SK-N-SH (cell line): Measurements from ENCODE around the gene CSNK1D. TPM values are rescaled to one million over a fixed set of nuclear protein-coding genes. Genes with fewer than 3 reads are reported as not detected.

Experiments
- CTCF ChIA-PET: fragments of 300-600, 350-600 bp; formaldehyde crosslinking; extraction: SDS; loops from one replicate; lab custom pipeline; 2021; lab: Yijun Ruan, JAX
- POLR2A ChIA-PET: fragments of 350-600 bp; sonication (Branson Sonifier 250); formaldehyde crosslinking; extraction: SDS; loops from one replicate; lab custom pipeline; 2020; ENCODE audit warnings: antibody characterized with exemption, inconsistent platforms; lab: Yijun Ruan, JAX
- DNase-seq: peaks from one replicate; pipeline ENCODE4 v3.0.0; 2012
- H2AFZ ChIP-seq: fragments of 200-600 bp; sonication (generic); 2 replicates; pipeline ENCODE4 v1.8.1; 2016; ENCODE audit warnings: antibody characterized with exemption, mild to moderate bottlenecking, low read depth
- H3F3A ChIP-seq: fragments of 200-600 bp; sonication (generic); replicated peaks from 2 replicates; pipeline ENCODE3; 2016; ENCODE audit warnings: antibody characterized with exemption, mild to moderate bottlenecking; ENCODE audit not compliant: insufficient read depth
- H3K27ac ChIP-seq, 2 experiments: fragments of 200-500 bp in 1 of 2; fragments of 200-600 bp in 1 of 2; sonication (Bioruptor generic) in 1 of 2; sonication (generic), shearing (Covaris generic) in 1 of 2; 2 replicates each; pipeline versions ENCODE4 v1.5.1 to v1.6.1; 2014 to 2016; ENCODE audit warnings: low read depth in 2 of 2, inconsistent platforms in 1 of 2, low read length in 1 of 2, mild to moderate bottlenecking in 1 of 2, mixed read lengths in 1 of 2
- H3K27me3 ChIP-seq: fragments of 200-600 bp; sonication (generic), shearing (Covaris generic); 2 replicates; pipeline ENCODE4 v1.6.1; 2016; ENCODE audit warnings: mixed run types; ENCODE audit not compliant: insufficient read depth
- H3K36me3 ChIP-seq, 2 experiments: fragments of 200-500 bp in 1 of 2; fragments of 200-600 bp in 1 of 2; sonication (Bioruptor generic) in 1 of 2; sonication (generic) in 1 of 2; replicated peaks in 1 of 2; 2 replicates each; pipeline versions ENCODE3 to v1.5.1; 2014 to 2016; ENCODE audit warnings: low read length in 1 of 2, mild to moderate bottlenecking in 1 of 2; ENCODE audit not compliant: insufficient read depth in 2 of 2, control insufficient read depth in 1 of 2
- H3K4me1 ChIP-seq, 2 experiments: fragments of 200-500 bp in 1 of 2; fragments of 200-600 bp in 1 of 2; sonication (Bioruptor generic) in 1 of 2; sonication (generic), shearing (Covaris generic) in 1 of 2; 2 replicates each; pipeline versions ENCODE4 v1.5.1 to v1.6.1; 2014 to 2016; ENCODE audit warnings: low read depth in 1 of 2, low read length in 1 of 2, mixed run types in 1 of 2; ENCODE audit not compliant: insufficient read depth in 2 of 2, control insufficient read depth in 1 of 2
- H3K4me2 ChIP-seq: fragments of 200-600 bp; sonication (generic), shearing (Covaris generic); 2 replicates; pipeline ENCODE4 v1.6.1; 2017; ENCODE audit warnings: mixed run types
- H3K4me3 ChIP-seq, 2 experiments: fragments of 200-500 bp in 1 of 2; fragments of 200-600 bp in 1 of 2; sonication (Bioruptor generic) in 1 of 2; sonication (generic), shearing (Covaris generic) in 1 of 2; 2 replicates each; pipeline versions ENCODE4 v1.5.1 to v1.8.1; 2014 to 2016; ENCODE audit warnings: low read depth in 2 of 2, inconsistent platforms in 1 of 2, low read length in 1 of 2, mild to moderate bottlenecking in 1 of 2, mixed read lengths in 1 of 2, moderate library complexity in 1 of 2
- H3K79me2 ChIP-seq: fragments of 200-600 bp; sonication (generic); 2 replicates; pipeline ENCODE4 v1.8.1; 2017; ENCODE audit warnings: mild to moderate bottlenecking; ENCODE audit not compliant: insufficient read depth
- H3K9ac ChIP-seq: fragments of 200-600 bp; sonication (generic); 2 replicates; pipeline ENCODE4 v1.6.1; 2017; ENCODE audit warnings: mixed run types
- H3K9me2 ChIP-seq: fragments of 200-600 bp; sonication (generic); 2 replicates; pipeline ENCODE4 v1.6.1; 2017; ENCODE audit warnings: mixed run types
- H3K9me3 ChIP-seq: fragments of 200-600 bp; sonication (generic); 2 replicates; pipeline ENCODE4 v1.6.1; 2017; ENCODE audit warnings: mixed run types, mild to moderate bottlenecking, moderate library complexity
- H4K20me1 ChIP-seq: fragments of 200-600 bp; sonication (generic); 2 replicates; pipeline ENCODE4 v1.6.1; 2017; ENCODE audit warnings: mild to moderate bottlenecking, mixed run types; ENCODE audit not compliant: insufficient read depth
- CHD2 ChIP-seq: fragments of 150-350 bp; IDR thresholded peaks from 2 replicates; pipeline ENCODE4 v1.6.1; 2018; ENCODE audit warnings: low read length; ENCODE audit not compliant: partially characterized antibody
- ELF1 ChIP-seq: IDR thresholded peaks from 2 replicates; pipeline ENCODE4 v1.4.0; 2012
- EZH2phosphoT487 ChIP-seq: fragments of 200-600 bp; sonication (generic); IDR thresholded peaks from 2 replicates; pipeline ENCODE4 v1.6.1; 2017; ENCODE audit warnings: low read depth, mixed run types, mild to moderate bottlenecking, antibody characterized with exemption, moderate library complexity, borderline replicate concordance
- GATA2 ChIP-seq: sonication (generic); formaldehyde crosslinking; IDR thresholded peaks from 2 replicates; pipeline ENCODE4 v1.5.0; 2020; ENCODE audit warnings: mild to moderate bottlenecking, missing genetic modification reagents
- JUND ChIP-seq: IDR thresholded peaks from 2 replicates; pipeline ENCODE4 v1.4.0; 2012
- MEF2A ChIP-seq: IDR thresholded peaks from 2 replicates; pipeline ENCODE4 v1.4.0; 2012; ENCODE audit warnings: low read depth, borderline replicate concordance
- MXI1 ChIP-seq: IDR thresholded peaks from 2 replicates; pipeline ENCODE4 v1.6.1; 2012; ENCODE audit warnings: mild to moderate bottlenecking, low read depth, low read length, improper control_type of control experiment
- NFIC ChIP-seq: IDR thresholded peaks from 2 replicates; pipeline ENCODE4 v1.4.0; 2012; ENCODE audit warnings: borderline replicate concordance
- NRF1 ChIP-seq: IDR thresholded peaks from 2 replicates; pipeline ENCODE4 v1.6.1; 2012; ENCODE audit warnings: low read depth, mild to moderate bottlenecking, low read length
- RCOR1 ChIP-seq: fragments of 150-350 bp; IDR thresholded peaks from 2 replicates; pipeline ENCODE4 v1.6.1; 2017; ENCODE audit warnings: antibody characterized with exemption, low read length
- RFX5 ChIP-seq: IDR thresholded peaks from 2 replicates; pipeline ENCODE4 v1.6.1; 2012; ENCODE audit warnings: mild to moderate bottlenecking, improper control_type of control experiment, low read length
- SIN3A ChIP-seq: IDR thresholded peaks from 2 replicates; pipeline ENCODE4 v1.6.1; 2012; ENCODE audit warnings: low read depth, mild to moderate bottlenecking, low read length, moderate library complexity, borderline replicate concordance
- SMC3 ChIP-seq: IDR thresholded peaks from 2 replicates; pipeline ENCODE4 v1.6.1; 2012; ENCODE audit warnings: low read depth, low read length, improper control_type of control experiment
- YY1 ChIP-seq: IDR thresholded peaks from 2 replicates; pipeline ENCODE4 v1.4.0; 2012; ENCODE audit warnings: low read depth, mild to moderate bottlenecking
- WGBS: methylation state at CpG from one replicate; pipeline ENCODE4 v1.1.6; 2017; ENCODE audit warnings: low lambda C conversion rate; 5-methylcytosine and 5-hydroxymethylcytosine counted together
- polyA plus RNA-seq, 3 experiments: library from polyadenylated mRNA; depleted of rRNA; stranded (reverse); fragments of >200 nt; gene quantifications; 2 replicates each; pipeline ENCODE4 v1.2.3, GENCODE V29; 2012
- TF ChIP-seq, protein P1 (sequence below): fragments of 200-600 bp; sonication (generic); IDR thresholded peaks from 2 replicates; pipeline ENCODE4 v1.6.1; 2017; ENCODE audit warnings: antibody characterized with exemption, mild to moderate bottlenecking, moderate library complexity
- TF ChIP-seq, protein P2 (sequence below): IDR thresholded peaks from 2 replicates; pipeline ENCODE4 v1.4.0; 2012; ENCODE audit warnings: low read depth
- TF ChIP-seq, protein P3 (sequence below): IDR thresholded peaks from 2 replicates; pipeline ENCODE4 v1.4.0; 2012; ENCODE audit warnings: low read depth, borderline replicate concordance
- TF ChIP-seq, protein P4 (sequence below): IDR thresholded peaks from 2 replicates; pipeline ENCODE4 v1.4.0; 2012; ENCODE audit warnings: low read depth, borderline replicate concordance

CSNK1D gene
- polyA plus RNA-seq, 1 of the 3 experiments (the other 2 are of a cell fraction), result 216 TPM

DNA sequence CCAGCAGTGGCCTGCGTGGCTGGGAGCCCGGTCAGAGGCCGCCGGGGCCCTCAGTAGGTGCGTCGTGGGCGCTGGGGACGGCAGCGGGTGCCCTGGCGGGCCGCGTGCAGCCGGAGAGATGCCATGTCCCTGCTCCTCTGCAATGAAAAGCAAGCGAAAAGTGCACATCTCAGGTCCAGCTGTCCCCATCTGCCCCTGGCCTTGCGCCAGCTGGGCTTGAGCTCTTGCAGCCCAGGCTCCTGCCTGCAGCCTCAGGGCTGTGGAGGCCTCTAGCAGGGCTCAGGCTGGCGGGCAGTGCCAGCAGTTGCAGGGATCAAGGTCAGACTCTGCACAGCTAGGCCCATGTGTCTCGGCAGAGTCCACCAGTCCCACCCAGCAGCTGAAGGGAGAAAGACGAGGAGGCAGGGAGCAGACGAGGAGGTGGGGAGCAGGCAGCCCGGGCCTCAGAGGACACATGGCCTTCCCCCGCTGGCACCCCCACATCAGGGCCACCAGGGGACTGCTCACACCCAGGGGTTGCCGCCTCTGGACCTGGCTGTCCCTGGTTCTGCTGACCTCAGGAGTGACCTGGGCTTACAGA, 33.5 kb downstream of the CSNK1D start:
- Histone ChIP-seq H2AFZ (no peak overlapping the region), H3K27ac (peak overlapping the region; percentile 69 to 82; a peak in 3 of 4 replicates), H3K9ac (no peak overlapping the region), H3K4me2 (no peak overlapping the region), H3K79me2 (peaks cover 70% of the 10 kb centered on the region; the same call in 1 of the 2 replicates), H3K9me2 (no peaks in the 10 kb centered on the region), H3K4me3 (no peak overlapping the region), H3K36me3 (peaks cover 33 to 71% of the 10 kb centered on the region in 2 experiments), H3K27me3 (no peaks in the 10 kb centered on the region), H4K20me1 (peaks cover 82% of the 10 kb centered on the region)
- POLR2A ChIA-PET, result interaction anchor here (0.6 kb wide), 1 partner anchor 14 kb away, joined by 3 read pairs; no protein-coding TSS in a partner anchor
- DNase-seq, result no peak
- 84% methylated on average over 6 of the region's 22 CpGs for WGBS
- TF ChIP-seq RFX5, result no peak
- TF ChIP-seq YY1, result no peak
- no peak for TF ChIP-seq SMC3
- TF ChIP-seq JUND, result no peak
- TF ChIP-seq ELF1, result no peak
- TF ChIP-seq NRF1, result no peak
- no peak for TF ChIP-seq CHD2
- TF ChIP-seq SIN3A, result no peak
- no peak for TF ChIP-seq EZH2phosphoT487
- TF ChIP-seq, protein P1, sequence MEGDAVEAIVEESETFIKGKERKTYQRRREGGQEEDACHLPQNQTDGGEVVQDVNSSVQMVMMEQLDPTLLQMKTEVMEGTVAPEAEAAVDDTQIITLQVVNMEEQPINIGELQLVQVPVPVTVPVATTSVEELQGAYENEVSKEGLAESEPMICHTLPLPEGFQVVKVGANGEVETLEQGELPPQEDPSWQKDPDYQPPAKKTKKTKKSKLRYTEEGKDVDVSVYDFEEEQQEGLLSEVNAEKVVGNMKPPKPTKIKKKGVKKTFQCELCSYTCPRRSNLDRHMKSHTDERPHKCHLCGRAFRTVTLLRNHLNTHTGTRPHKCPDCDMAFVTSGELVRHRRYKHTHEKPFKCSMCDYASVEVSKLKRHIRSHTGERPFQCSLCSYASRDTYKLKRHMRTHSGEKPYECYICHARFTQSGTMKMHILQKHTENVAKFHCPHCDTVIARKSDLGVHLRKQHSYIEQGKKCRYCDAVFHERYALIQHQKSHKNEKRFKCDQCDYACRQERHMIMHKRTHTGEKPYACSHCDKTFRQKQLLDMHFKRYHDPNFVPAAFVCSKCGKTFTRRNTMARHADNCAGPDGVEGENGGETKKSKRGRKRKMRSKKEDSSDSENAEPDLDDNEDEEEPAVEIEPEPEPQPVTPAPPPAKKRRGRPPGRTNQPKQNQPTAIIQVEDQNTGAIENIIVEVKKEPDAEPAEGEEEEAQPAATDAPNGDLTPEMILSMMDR, result no peak
- TF ChIP-seq, all 33 proteins: peak for 0
- Histone ChIP-seq H3F3A (peaks cover 55% of the 10 kb centered on the region), H3K4me1 (peaks cover 29 to 58% of the 10 kb centered on the region in 2 experiments; a peak in 3 of 4 replicates), H3K9me3 (no peaks in the 10 kb centered on the region)
- CTCF ChIA-PET, result interaction anchor here (0.9 to 10.9 kb wide), 6 partner anchors 11 to 210 kb away, joined by 3 to 153 read pairs (median 4); no protein-coding TSS in a partner anchor

DNA sequence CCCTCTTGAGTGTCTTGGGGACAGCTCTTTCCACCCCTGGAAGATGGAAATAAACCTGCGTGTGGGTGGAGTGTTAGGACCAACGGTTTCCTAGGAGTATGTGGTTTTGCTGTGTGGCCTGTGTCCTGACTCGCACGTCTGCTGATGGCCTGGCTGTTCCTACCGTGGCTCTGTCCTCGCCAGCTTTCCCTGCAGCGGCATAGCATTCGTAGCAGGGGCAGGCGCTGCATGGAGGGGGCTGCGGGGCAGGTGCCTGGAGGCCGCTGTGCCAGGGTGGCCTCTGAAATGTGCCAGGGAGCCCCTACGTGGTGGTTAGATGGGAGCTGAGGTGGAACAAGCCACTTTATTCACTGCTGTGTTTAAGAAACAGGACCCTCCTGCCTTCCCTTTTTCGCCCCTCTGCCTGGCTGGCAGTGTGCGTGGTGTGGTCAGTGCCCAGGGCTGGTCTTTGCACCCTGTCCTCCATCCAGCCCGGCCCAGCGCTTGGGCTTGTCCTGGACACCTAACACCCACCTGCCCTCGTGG, 34.0 kb downstream of the CSNK1D start:
- Histone ChIP-seq H3K9me2 (no peaks in the 10 kb centered on the region), H3K36me3 (peaks cover 31 to 66% of the 10 kb centered on the region in 2 experiments), H3K27ac (no peak overlapping the region; a peak in 1 of 4 replicates), H3K4me3 (no peak overlapping the region), H3K9me3 (no peaks in the 10 kb centered on the region), H3K4me1 (peaks cover 29 to 58% of the 10 kb centered on the region in 2 experiments; a peak in 3 of 4 replicates), H3K27me3 (no peaks in the 10 kb centered on the region), H3K4me2 (no peak overlapping the region), H3F3A (peaks cover 49% of the 10 kb centered on the region), H4K20me1 (peaks cover 82% of the 10 kb centered on the region), H3K9ac (no peak overlapping the region), H3K79me2 (peaks cover 72% of the 10 kb centered on the region; the same call in 1 of the 2 replicates), H2AFZ (no peak overlapping the region)
- ChIA-PET POLR2A (interaction anchor here (0.6 kb wide), 1 partner anchor 15 kb away, joined by 3 read pairs; no protein-coding TSS in a partner anchor), CTCF (interaction anchor here (1.2 to 10.9 kb wide), 8 partner anchors 11 to 112 kb away, joined by 3 to 153 read pairs (median 4); no protein-coding TSS in a partner anchor)
- WGBS, result 93% methylated on average over 17 of the region's 17 CpGs
- no peak for DNase-seq
- TF ChIP-seq NFIC (no peak), RCOR1 (no peak), MEF2A (no peak), YY1 (no peak), SMC3 (no peak), GATA2 (CRISPR knock-in tag) (no peak), ELF1 (no peak), MXI1 (no peak)
- TF ChIP-seq, protein P2, sequence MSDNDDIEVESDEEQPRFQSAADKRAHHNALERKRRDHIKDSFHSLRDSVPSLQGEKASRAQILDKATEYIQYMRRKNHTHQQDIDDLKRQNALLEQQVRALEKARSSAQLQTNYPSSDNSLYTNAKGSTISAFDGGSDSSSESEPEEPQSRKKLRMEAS, result no peak
- TF ChIP-seq, protein P3, sequence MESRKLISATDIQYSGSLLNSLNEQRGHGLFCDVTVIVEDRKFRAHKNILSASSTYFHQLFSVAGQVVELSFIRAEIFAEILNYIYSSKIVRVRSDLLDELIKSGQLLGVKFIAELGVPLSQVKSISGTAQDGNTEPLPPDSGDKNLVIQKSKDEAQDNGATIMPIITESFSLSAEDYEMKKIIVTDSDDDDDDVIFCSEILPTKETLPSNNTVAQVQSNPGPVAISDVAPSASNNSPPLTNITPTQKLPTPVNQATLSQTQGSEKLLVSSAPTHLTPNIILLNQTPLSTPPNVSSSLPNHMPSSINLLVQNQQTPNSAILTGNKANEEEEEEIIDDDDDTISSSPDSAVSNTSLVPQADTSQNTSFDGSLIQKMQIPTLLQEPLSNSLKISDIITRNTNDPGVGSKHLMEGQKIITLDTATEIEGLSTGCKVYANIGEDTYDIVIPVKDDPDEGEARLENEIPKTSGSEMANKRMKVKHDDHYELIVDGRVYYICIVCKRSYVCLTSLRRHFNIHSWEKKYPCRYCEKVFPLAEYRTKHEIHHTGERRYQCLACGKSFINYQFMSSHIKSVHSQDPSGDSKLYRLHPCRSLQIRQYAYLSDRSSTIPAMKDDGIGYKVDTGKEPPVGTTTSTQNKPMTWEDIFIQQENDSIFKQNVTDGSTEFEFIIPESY, result no peak
- TF ChIP-seq, protein P4, sequence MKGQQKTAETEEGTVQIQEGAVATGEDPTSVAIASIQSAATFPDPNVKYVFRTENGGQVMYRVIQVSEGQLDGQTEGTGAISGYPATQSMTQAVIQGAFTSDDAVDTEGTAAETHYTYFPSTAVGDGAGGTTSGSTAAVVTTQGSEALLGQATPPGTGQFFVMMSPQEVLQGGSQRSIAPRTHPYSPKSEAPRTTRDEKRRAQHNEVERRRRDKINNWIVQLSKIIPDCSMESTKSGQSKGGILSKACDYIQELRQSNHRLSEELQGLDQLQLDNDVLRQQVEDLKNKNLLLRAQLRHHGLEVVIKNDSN, result no peak
